GM18499 (cell line): ENCODE results near the gene ABCC9.

Source experiments
- ATAC-seq: cut with Tn5 transposase; IDR thresholded peaks from one replicate; pipeline ENCODE4 v1.9.1; 2021; ENCODE audit warnings: moderate number of reproducible peaks; ENCODE audit not compliant: insufficient read depth, unreplicated experiment

ABCC9 gene

DNA sequence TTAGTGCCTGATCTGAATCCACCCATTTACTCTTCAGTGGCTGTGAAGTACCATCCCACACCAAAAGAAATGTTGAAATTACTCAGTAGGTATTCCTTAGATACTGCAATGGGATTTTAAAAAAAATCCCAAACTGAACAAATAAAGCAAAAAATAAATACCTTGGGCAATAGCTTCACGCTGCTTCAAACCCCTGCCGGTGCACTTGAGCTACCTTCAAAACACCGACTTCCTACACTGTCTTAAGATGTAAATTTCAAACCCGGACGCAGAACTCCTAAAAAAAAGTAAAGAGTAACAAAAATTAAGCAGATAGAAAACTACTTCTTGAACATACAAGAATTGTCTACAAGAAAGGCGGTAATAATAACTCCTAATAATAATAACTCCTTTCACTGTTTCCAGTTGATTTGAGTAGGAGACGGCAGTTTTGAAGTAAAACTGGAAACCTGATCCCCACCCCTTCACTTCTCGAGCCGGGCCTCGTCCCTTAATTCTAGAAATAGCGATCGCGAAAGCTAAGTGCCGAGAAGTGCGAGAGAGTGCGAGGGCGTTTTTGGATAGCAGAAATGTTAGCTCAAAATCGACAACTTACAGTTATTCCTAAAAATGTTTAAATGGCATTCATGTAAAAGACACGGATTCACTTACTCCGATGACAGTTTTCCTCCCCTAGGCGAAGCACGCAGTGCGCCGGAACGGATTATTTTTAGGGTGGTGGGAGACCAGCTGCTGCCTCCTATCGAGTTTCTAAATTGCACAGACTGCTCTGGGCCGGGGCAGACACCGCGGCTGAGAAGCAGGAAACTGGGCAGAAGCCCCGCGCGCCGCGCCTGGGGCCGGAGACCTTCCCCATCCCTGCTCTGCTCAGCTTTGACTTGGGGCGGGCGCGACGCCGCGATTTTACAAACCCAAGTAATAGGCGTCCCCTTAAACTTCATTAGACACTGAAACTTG lies at the start of gene ABCC9:
TSS of gene ABCC9 (minus strand) at position 878 of the 957 bp plus-strand sequence. CDS start 4,752 bp downstream, outside the sequence.
- ATAC-seq: no peak

DNA sequence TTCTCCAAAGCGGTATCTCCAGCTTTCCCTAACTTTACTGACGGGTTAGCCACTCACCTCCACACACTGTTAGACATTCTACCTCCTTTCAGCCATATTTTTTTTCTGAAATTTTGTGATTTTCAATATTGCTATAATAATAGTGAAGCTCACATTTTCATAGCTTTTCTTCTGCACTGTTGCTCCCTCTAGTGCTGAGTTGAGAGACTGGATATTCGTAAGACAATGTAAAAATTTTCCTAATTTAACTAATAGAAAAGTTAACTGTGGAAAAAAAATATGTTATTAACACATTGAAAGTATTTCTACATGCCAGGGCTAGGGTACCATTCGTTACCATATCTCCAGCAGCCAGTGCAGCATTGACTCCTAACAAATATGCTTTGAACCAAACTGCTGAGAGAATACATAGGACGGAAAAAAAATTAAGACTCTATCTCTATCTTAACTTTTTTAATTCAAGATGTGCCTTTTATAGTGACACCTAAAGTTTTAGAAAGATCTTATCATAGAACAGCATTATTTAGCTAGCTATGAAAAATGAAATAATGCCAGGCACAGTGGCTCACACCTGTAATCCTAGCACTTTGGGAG lies 48.7 kb upstream of the ABCC9 start:
- no peak for ATAC-seq

GRCh38 chr12:21988619-21989018 lies 47.4 kb upstream of the ABCC9 start:
- no peak for ATAC-seq

GRCh38 chr12:21987755-21988154 lies 46.5 kb upstream of the ABCC9 start:
- ATAC-seq: no peak

DNA sequence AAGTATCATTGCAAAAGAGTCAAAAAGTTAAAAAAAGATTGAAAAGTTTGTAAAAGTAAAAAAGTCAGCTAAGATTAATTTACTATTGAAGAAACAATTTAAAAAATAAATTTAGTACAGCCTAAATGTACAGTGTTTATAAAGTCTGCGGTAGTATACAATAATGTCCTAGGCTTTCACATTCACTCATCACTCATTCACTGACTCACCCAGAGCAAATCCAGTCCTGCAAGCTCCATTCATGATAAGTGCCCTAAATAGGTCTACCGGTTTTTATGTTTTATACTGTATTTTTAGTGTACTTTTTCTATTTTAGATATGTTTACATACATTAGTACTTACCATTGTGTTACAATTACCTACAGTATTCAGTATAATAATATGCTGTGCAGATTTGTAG lies 43.9 kb upstream of the ABCC9 start:
- ATAC-seq: no peak

- ATAC-seq: no peak
These were observed 43.1 kb upstream of the ABCC9 start for GRCh38 chr12:21984375-21984774.

GRCh38 chr12:21983095-21983494 lies 41.9 kb upstream of the ABCC9 start:
- no peak for ATAC-seq

GRCh38 chr12:21980544-21980943 lies 39.3 kb upstream of the ABCC9 start:
- no peak for ATAC-seq

GRCh38 chr12:21975293-21975692 lies 34.1 kb upstream of the ABCC9 start:
- no peak for ATAC-seq

DNA sequence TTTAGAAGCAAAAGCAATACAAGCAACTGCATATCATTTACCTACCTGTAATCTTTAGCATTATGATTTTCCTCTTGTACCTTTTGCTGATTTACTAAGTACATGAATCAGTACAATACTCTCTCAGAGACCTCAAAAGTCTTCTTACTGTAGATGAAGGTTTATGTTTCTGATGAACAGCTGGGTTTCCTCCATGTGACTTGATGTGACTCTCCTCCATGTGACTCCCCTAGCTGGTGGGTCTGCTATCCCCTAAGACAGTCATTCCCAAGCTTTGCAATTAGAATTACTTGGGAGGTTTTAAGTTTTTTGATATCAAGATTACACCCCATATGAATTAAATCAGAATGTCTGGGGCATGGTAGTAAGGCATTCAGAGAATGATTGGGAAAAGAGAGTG lies 32.0 kb upstream of the ABCC9 start:
- no peak for ATAC-seq

- ATAC-seq: no peak
These were observed 30.8 kb upstream of the ABCC9 start for GRCh38 chr12:21972055-21972454.

DNA sequence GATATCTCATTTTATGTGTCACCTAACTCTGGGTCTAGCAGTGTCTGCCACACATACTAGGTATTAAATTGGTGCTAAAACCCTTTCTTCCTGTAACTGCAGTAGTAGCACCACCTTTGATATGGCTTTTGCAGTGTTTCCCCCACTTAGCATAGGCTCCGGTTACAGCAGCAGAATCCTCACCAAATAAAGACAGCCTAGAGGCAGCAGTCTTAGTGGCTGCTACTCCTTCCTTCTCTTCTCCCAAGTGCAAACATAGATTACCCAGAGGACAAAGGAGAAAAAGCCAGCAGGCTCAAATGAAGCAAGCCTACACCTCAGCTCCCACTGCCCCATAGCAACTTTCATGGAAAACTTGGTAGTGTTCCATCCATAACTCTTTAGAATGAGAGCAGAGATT lies 30.1 kb upstream of the ABCC9 start:
- no peak for ATAC-seq

GRCh38 chr12:21962821-21963220 lies 21.6 kb upstream of the ABCC9 start:
- no peak for ATAC-seq

- no peak for ATAC-seq
These were observed 21.0 kb upstream of the ABCC9 start for GRCh38 chr12:21962236-21962635.

GRCh38 chr12:21950649-21951048 lies 9.4 kb upstream of the ABCC9 start:
- no peak for ATAC-seq

- no peak for ATAC-seq
These were observed 7.8 kb upstream of the ABCC9 start for GRCh38 chr12:21949036-21949435.

- ATAC-seq: no peak
These were observed 5.8 kb upstream of the ABCC9 start for GRCh38 chr12:21946983-21947382.

DNA sequence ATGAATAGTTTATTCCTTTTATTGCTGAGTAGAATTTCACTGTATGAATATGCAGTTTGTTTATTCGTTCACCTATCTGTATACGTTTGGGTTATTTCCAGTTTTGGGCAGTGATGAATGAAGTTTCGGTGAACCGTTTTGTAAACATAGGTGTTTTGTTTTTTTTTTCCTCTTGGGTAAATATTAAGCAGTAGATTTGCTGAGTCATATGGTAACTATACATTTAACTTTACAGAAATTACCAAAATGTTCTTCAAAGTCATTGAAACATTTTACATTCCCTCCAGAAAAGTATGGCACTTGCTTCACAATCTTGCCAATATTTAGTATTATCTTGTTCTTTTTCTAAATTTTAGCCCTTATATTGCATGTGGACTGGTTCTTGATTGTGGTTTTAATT lies 3.8 kb upstream of the ABCC9 start:
- no peak for ATAC-seq

GRCh38 chr12:21942377-21942703 lies 1.1 kb upstream of the ABCC9 start:
- no peak for ATAC-seq

DNA sequence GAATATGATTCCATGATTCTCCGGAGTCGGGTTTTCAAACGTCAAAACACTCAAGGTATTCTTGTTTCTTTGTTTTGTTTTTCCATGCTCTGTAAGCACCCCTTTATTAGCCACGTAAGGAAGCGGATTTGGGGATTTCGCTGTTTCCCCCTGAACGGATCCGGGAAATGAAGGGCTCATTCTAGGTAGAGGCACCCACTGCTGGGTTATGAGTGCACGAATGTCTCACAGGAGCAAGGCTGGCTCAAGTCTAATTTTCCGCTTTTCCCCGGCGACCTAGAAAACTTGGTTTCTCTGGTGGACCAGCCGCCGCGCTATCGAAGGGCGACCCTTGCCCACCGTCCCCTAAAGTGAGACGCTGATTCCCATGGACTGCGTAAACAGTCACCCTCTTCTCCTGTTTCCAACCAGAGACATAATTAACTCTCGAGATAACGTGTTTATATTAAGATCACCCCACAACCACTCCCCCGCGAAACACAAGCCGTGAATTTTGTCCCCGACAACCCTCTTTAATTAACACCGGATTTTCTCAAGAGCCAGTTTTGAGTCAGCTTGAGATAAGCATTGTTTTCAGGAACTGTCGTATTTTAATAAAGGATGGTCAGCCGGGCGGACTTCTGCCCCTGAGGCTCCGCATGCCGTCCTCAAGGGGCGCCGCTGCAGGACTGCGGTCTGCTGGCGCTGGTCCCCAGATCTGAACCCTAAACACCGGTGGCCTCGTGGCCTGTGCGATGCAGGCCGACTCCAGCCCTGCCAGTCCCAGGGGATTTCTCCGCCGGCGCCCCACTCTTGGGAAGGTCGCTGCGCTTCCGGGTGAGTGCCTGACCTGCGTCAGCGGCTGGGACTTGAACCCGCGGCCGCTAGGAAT lies 515 bp upstream of the ABCC9 start:
- no peak for ATAC-seq

GRCh38 chr12:21939435-21939834 lies 1.8 kb downstream of the ABCC9 start:
- no peak for ATAC-seq
